Spinal cord (tissue), 10 donors: ENCODE measurements around the gene RING1. TPM values are rescaled to one million over a fixed set of nuclear protein-coding genes. Genes with fewer than 3 reads are reported as not detected.

Source experiments
- DNase-seq, 6 donors: peaks; one replicate each; pipeline versions ENCODE4 v3.0.0 to v3.0.0-alpha.2; 2013 to 2015; ENCODE audit warnings: low spot score in 6 of 6, low read depth in 4 of 6
- H3K27ac ChIP-seq: one replicate; pipeline ENCODE4 v1.5.1; 2013; ENCODE audit warnings: low read depth, low read length, control low read depth
- H3K27me3 ChIP-seq: one replicate; pipeline ENCODE4 v1.6.1; 2013; ENCODE audit warnings: low read length; ENCODE audit not compliant: control insufficient read depth, insufficient read depth
- H3K36me3 ChIP-seq: one replicate; pipeline ENCODE4 v1.6.1; 2013; ENCODE audit warnings: low read length; ENCODE audit not compliant: control insufficient read depth, insufficient read depth
- H3K4me1 ChIP-seq: one replicate; pipeline ENCODE4 v1.6.1; 2013; ENCODE audit warnings: low read length; ENCODE audit not compliant: control insufficient read depth, insufficient read depth
- H3K4me3 ChIP-seq: one replicate; pipeline ENCODE4 v1.5.1; 2013; ENCODE audit warnings: low read depth, low read length, control low read depth
- H3K9me3 ChIP-seq: one replicate; pipeline ENCODE4 v1.6.1; 2013; ENCODE audit warnings: low read length; ENCODE audit not compliant: control insufficient read depth, insufficient read depth
- WGBS: methylation state at CpG from one replicate; pipeline ENCODE4 v1.1.5; 2013; ENCODE audit warnings: missing lambda C conversion rate; ENCODE audit not compliant: insufficient coverage; 5-methylcytosine and 5-hydroxymethylcytosine counted together
- polyA plus RNA-seq, 2 donors: library from polyadenylated mRNA; unstranded; fragments of 120-200 nt; gene quantifications; one replicate each; pipeline ENCODE4 v1.2.1, GENCODE V29; 2013; ENCODE audit not compliant: insufficient read length in 2 of 2
- total RNA-seq, 2 donors: library from RNA; depleted of rRNA in 1 of 2; stranded (reverse); fragments of 120-200 nt in 1 of 2; fragments of >200 nt in 1 of 2; gene quantifications; one replicate each; pipeline versions ENCODE4 v1.2.3 to v1.2.4, GENCODE V29; 2013 to 2014
- donor health status: healthy.

Gene RING1
- total and polyA plus RNA-seq, 4 donors = 19.0 to 71.0 (median 53.6) TPM

- Histone ChIP-seq H3K36me3 (peaks cover 28% of the 10 kb centered on the region), H3K27me3 (no peaks in the 10 kb centered on the region), H3K27ac (no peak overlapping the region), H3K9me3 (no peaks in the 10 kb centered on the region), H3K4me3 (no peak overlapping the region), H3K4me1 (no peaks in the 10 kb centered on the region)
- 74% methylated on average over 4 of the region's 7 CpGs for WGBS
- DNase-seq = no peak
Observed at GRCh38 chr6:33181141-33181540, 27.2 kb upstream of the RING1 start.

DNA sequence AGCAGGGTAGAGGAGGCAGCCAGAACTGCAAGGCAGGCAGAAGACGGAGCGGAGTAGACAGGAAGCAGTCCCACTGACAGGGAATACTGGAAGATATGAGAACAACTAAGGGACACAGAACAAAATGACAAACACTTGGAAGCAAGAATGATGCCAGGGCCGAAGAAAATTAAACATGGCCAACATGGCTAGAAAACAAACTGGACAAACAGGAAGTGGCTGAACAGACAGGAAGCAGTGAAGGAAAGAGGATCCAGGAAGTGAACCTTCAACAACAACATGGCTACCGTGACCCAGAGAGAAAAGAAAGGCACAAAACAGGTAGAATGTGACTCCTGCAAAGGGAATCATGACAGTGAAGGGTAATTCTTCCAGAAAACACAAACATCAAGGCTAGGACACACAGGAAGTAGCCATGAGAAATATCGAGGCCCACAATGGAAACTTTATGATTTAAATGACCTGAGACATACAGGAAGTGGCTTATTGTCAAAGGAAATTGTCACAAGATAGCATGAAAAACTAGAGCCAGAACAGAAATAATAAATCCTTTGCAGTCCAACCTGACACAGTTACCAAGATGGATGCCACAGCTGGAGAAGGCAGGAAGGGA is 25.1 kb upstream of the RING1 start:
- H3K4me1 ChIP-seq = no peaks in the 10 kb centered on the region
- no peaks in the 10 kb centered on the region for H3K27me3 ChIP-seq
- H3K36me3 ChIP-seq = peaks cover 22% of the 10 kb centered on the region
- H3K27ac ChIP-seq = no peak overlapping the region
- H3K9me3 ChIP-seq = no peaks in the 10 kb centered on the region
- DNase-seq = no peak
- no peak overlapping the region for H3K4me3 ChIP-seq
- 97% methylated on average over 4 of the region's 5 CpGs for WGBS

- H3K36me3 ChIP-seq = peaks cover 12% of the 10 kb centered on the region
- H3K4me3 ChIP-seq = no peak overlapping the region
- no peak for DNase-seq
- no peaks in the 10 kb centered on the region for H3K4me1 ChIP-seq
- no peaks in the 10 kb centered on the region for H3K27me3 ChIP-seq
- WGBS = 58% methylated on average over 7 of the region's 9 CpGs
- no peaks in the 10 kb centered on the region for H3K9me3 ChIP-seq
- no peak overlapping the region for H3K27ac ChIP-seq
Observed at GRCh38 chr6:33185190-33185589, 23.1 kb upstream of the RING1 start.

GRCh38 chr6:33185654-33186187 is 22.6 kb upstream of the RING1 start:
- H3K4me3 ChIP-seq = no peak overlapping the region
- no peaks in the 10 kb centered on the region for H3K9me3 ChIP-seq
- no peak for DNase-seq
- H3K36me3 ChIP-seq = peaks cover 12% of the 10 kb centered on the region
- H3K27ac ChIP-seq = no peak overlapping the region
- WGBS = 74% methylated on average over 4 of the region's 4 CpGs
- H3K4me1 ChIP-seq = no peaks in the 10 kb centered on the region
- no peaks in the 10 kb centered on the region for H3K27me3 ChIP-seq

- peaks cover 12% of the 10 kb centered on the region for H3K36me3 ChIP-seq
- H3K9me3 ChIP-seq = no peaks in the 10 kb centered on the region
- H3K4me3 ChIP-seq = no peak overlapping the region
- 87% methylated on average over 1 of the region's 1 CpG for WGBS
- peaks cover 6% of the 10 kb centered on the region for H3K27me3 ChIP-seq
- H3K27ac ChIP-seq = no peak overlapping the region
- H3K4me1 ChIP-seq = peaks cover 20% of the 10 kb centered on the region
- DNase-seq = no peak
Observed at GRCh38 chr6:33187809-33188208, 20.5 kb upstream of the RING1 start.

- H3K27me3 ChIP-seq = peaks cover 6% of the 10 kb centered on the region
- peaks cover 20% of the 10 kb centered on the region for H3K36me3 ChIP-seq
- H3K4me1 ChIP-seq = peaks cover 30% of the 10 kb centered on the region
- H3K27ac ChIP-seq = no peak overlapping the region
- WGBS = 82% methylated on average over 8 of the region's 8 CpGs
- no peak overlapping the region for H3K4me3 ChIP-seq
- no peaks in the 10 kb centered on the region for H3K9me3 ChIP-seq
- DNase-seq = no peak
Observed at GRCh38 chr6:33189164-33189563, 19.1 kb upstream of the RING1 start.

DNA sequence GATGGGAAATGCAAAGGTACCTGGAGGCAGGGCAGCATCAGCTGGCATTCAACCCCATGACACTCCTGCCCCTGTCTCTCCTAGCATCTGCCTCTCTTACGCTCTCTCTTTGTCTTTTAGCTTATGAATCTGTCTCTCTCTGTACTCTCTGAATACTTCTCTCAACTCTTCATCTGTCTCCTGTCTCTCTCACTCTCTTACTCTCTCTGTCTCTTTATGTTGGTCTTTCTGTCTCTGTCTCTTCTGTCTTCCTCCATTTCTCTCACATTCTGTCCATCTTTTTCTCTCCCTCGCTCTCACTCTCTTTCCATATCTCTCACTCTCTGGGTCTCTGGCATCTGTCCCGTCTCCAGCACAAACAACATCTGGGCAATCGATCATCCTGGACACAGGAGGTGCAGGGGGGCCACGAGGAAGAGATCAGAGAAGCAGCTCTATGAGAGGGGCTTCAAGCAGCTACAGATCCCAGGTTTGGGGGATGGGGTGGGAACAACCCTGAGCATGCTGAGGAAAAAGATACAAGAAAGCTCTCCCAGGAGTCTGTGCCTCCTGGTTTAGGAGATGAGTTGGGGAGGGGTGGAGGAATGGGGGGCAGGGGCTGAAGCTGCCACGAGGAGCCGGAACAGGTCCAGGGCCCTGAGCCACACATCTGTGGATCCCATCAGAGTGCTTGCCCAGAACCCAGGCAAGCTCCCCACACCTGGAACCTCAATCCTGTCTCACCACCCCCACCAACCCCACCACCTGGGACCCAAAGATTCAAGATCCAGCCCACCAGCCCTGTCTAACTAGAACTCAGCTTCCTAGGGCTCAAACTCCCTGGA is 18.5 kb upstream of the RING1 start:
- no peak for DNase-seq
- Histone ChIP-seq H3K36me3 (peaks cover 27% of the 10 kb centered on the region), H3K27ac (no peak overlapping the region), H3K27me3 (peaks cover 6% of the 10 kb centered on the region), H3K4me3 (no peak overlapping the region), H3K4me1 (peaks cover 30% of the 10 kb centered on the region), H3K9me3 (no peaks in the 10 kb centered on the region)
- WGBS = 77% methylated on average over 3 of the region's 7 CpGs

GRCh38 chr6:33190504-33191107 is 17.7 kb upstream of the RING1 start:
- peaks cover 30% of the 10 kb centered on the region for H3K4me1 ChIP-seq
- no peaks in the 10 kb centered on the region for H3K9me3 ChIP-seq
- H3K27me3 ChIP-seq = peaks cover 6% of the 10 kb centered on the region
- H3K27ac ChIP-seq = no peak overlapping the region
- peaks cover 29% of the 10 kb centered on the region for H3K36me3 ChIP-seq
- H3K4me3 ChIP-seq = no peak overlapping the region
- WGBS = 61% methylated on average over 10 of the region's 11 CpGs
- no peak for DNase-seq

GRCh38 chr6:33191383-33192104 is 16.8 kb upstream of the RING1 start:
- Histone ChIP-seq H3K27ac (no peak overlapping the region), H3K9me3 (no peaks in the 10 kb centered on the region), H3K36me3 (peaks cover 39% of the 10 kb centered on the region), H3K27me3 (peaks cover 6% of the 10 kb centered on the region), H3K4me3 (no peak overlapping the region), H3K4me1 (peaks cover 30% of the 10 kb centered on the region)
- no peak for DNase-seq
- WGBS = 50% methylated on average over 8 of the region's 8 CpGs
